Measurements from ENCODE around the gene SPOCK1. TPM values are rescaled to one million over a fixed set of nuclear protein-coding genes. Genes with fewer than 3 reads are reported as not detected.

Gene SPOCK1
- total and polyA plus RNA-seq, 9 of the 15 experiments (the other 6 are each of a cell fraction or from before 2014, with no cell fraction given) = 0.01 to 0.35 (median 0.04) TPM; not detected in 6

DNA sequence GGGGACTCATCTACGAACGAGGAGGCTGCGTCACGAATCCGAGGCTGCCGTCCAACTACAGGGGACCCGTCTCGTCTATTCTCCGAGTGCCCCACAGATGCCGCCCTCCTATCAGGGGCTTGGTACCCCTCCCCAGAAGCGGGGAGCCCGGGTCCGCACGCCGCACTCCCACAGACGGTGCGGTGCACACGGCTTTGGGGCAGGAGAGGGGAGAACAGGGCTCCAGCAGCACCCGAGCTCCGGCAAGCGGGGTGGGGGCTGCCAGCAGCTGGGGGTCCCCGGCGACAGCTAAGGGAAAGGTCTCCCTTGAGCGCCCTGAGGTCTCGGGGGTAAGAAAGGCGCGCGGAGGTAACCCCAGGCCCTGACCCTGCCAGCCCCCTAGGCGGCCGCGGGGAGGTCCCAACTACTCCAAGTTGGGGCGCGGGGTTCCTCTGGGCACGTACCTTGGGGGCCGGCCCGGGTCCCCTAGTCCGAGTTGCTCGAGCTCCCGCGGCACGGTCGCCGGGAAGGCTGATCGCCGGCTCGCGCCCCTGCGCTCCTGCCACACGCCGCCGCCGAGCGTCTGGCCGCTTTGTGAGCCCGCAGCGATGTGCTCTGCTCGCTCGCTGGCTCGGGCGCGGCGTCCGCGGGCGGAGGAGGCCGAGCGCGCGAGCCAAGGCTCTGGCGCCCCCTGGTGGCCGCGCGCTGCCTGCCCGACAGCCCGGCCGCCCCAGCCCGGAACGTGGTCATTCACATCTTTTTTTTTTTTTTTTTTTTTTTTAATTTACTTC, at the start of gene SPOCK1 (continued):
- TF ChIP-seq ZBED1 (IDR thresholded peaks at IDR 0.05) = no peak
- no peak for TF ChIP-seq PHTF2 (CRISPR knock-in tag; IDR thresholded peaks at IDR 0.05)
- TF ChIP-seq, protein P1, sequence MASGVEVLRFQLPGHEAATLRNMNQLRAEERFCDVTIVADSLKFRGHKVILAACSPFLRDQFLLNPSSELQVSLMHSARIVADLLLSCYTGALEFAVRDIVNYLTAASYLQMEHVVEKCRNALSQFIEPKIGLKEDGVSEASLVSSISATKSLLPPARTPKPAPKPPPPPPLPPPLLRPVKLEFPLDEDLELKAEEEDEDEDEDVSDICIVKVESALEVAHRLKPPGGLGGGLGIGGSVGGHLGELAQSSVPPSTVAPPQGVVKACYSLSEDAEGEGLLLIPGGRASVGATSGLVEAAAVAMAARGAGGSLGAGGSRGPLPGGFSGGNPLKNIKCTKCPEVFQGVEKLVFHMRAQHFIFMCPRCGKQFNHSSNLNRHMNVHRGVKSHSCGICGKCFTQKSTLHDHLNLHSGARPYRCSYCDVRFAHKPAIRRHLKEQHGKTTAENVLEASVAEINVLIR (CRISPR knock-in tag; IDR thresholded peaks at IDR 0.05) = no peak
- TF ChIP-seq, protein P2, sequence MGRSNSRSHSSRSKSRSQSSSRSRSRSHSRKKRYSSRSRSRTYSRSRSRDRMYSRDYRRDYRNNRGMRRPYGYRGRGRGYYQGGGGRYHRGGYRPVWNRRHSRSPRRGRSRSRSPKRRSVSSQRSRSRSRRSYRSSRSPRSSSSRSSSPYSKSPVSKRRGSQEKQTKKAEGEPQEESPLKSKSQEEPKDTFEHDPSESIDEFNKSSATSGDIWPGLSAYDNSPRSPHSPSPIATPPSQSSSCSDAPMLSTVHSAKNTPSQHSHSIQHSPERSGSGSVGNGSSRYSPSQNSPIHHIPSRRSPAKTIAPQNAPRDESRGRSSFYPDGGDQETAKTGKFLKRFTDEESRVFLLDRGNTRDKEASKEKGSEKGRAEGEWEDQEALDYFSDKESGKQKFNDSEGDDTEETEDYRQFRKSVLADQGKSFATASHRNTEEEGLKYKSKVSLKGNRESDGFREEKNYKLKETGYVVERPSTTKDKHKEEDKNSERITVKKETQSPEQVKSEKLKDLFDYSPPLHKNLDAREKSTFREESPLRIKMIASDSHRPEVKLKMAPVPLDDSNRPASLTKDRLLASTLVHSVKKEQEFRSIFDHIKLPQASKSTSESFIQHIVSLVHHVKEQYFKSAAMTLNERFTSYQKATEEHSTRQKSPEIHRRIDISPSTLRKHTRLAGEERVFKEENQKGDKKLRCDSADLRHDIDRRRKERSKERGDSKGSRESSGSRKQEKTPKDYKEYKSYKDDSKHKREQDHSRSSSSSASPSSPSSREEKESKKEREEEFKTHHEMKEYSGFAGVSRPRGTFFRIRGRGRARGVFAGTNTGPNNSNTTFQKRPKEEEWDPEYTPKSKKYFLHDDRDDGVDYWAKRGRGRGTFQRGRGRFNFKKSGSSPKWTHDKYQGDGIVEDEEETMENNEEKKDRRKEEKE (IDR thresholded peaks at IDR 0.05; ENCODE audit: borderline replicate concordance in 1 of 2, control insufficient read depth in 1 of 2, low read depth in 2 of 2, low read length in 1 of 2) = no peak
- TF ChIP-seq, protein P3, sequence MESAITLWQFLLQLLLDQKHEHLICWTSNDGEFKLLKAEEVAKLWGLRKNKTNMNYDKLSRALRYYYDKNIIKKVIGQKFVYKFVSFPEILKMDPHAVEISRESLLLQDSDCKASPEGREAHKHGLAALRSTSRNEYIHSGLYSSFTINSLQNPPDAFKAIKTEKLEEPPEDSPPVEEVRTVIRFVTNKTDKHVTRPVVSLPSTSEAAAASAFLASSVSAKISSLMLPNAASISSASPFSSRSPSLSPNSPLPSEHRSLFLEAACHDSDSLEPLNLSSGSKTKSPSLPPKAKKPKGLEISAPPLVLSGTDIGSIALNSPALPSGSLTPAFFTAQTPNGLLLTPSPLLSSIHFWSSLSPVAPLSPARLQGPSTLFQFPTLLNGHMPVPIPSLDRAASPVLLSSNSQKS (CRISPR knock-in tag; IDR thresholded peaks at IDR 0.05) = no peak
- TF ChIP-seq, protein P4, sequence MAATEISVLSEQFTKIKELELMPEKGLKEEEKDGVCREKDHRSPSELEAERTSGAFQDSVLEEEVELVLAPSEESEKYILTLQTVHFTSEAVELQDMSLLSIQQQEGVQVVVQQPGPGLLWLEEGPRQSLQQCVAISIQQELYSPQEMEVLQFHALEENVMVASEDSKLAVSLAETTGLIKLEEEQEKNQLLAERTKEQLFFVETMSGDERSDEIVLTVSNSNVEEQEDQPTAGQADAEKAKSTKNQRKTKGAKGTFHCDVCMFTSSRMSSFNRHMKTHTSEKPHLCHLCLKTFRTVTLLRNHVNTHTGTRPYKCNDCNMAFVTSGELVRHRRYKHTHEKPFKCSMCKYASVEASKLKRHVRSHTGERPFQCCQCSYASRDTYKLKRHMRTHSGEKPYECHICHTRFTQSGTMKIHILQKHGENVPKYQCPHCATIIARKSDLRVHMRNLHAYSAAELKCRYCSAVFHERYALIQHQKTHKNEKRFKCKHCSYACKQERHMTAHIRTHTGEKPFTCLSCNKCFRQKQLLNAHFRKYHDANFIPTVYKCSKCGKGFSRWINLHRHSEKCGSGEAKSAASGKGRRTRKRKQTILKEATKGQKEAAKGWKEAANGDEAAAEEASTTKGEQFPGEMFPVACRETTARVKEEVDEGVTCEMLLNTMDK (IDR thresholded peaks at IDR 0.05; ENCODE audit: borderline replicate concordance, insufficient read depth, low read depth, low read length, poor library complexity, severe bottlenecking) = peak; percentile 33
- no peak for TF ChIP-seq TEAD2 (tag; IDR thresholded peaks at IDR 0.05)
- TF ChIP-seq, protein P5, sequence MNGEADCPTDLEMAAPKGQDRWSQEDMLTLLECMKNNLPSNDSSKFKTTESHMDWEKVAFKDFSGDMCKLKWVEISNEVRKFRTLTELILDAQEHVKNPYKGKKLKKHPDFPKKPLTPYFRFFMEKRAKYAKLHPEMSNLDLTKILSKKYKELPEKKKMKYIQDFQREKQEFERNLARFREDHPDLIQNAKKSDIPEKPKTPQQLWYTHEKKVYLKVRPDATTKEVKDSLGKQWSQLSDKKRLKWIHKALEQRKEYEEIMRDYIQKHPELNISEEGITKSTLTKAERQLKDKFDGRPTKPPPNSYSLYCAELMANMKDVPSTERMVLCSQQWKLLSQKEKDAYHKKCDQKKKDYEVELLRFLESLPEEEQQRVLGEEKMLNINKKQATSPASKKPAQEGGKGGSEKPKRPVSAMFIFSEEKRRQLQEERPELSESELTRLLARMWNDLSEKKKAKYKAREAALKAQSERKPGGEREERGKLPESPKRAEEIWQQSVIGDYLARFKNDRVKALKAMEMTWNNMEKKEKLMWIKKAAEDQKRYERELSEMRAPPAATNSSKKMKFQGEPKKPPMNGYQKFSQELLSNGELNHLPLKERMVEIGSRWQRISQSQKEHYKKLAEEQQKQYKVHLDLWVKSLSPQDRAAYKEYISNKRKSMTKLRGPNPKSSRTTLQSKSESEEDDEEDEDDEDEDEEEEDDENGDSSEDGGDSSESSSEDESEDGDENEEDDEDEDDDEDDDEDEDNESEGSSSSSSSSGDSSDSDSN (IDR thresholded peaks at IDR 0.05; ENCODE audit: borderline replicate concordance in 1 of 2, low read depth in 2 of 2, low read length in 2 of 2) = 0 out of 4 replicates have a peak, but pooled peaks of 1 of the 2 experiments have one; percentile 38
- TF ChIP-seq, protein P6, sequence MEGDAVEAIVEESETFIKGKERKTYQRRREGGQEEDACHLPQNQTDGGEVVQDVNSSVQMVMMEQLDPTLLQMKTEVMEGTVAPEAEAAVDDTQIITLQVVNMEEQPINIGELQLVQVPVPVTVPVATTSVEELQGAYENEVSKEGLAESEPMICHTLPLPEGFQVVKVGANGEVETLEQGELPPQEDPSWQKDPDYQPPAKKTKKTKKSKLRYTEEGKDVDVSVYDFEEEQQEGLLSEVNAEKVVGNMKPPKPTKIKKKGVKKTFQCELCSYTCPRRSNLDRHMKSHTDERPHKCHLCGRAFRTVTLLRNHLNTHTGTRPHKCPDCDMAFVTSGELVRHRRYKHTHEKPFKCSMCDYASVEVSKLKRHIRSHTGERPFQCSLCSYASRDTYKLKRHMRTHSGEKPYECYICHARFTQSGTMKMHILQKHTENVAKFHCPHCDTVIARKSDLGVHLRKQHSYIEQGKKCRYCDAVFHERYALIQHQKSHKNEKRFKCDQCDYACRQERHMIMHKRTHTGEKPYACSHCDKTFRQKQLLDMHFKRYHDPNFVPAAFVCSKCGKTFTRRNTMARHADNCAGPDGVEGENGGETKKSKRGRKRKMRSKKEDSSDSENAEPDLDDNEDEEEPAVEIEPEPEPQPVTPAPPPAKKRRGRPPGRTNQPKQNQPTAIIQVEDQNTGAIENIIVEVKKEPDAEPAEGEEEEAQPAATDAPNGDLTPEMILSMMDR (IDR thresholded peaks at IDR 0.05 in 2 of 3, conservative IDR thresholded peaks at IDR 0.05 in 1 of 3; ENCODE audit: insufficient read depth in 2 of 3, low read depth in 1 of 3, low read length in 3 of 3) = peak; percentile 46 to 83 (median 75); a peak in 5 of 6 replicates
- peak; percentile 50 to 76; a peak in 3 of 4 replicates for TF ChIP-seq RAD21 (CRISPR knock-in tag; conservative IDR thresholded peaks at IDR 0.05 in 1 of 2, IDR thresholded peaks at IDR 0.05 in 1 of 2)
